EL (cell line): ENCODE measurements around the gene GNPAT.

Experiments
- DNase-seq: peaks from one replicate; pipeline ENCODE4 v3.0.0-alpha.2; 2016

GNPAT gene

GRCh38 chr1:231260351-231260750 lies 19.3 kb downstream of the GNPAT start:
- no peak for DNase-seq

- DNase-seq, result no peak
Measured at GRCh38 chr1:231264642-231265041, 23.6 kb downstream of the GNPAT start.

GRCh38 chr1:231265379-231265778 lies 24.4 kb downstream of the GNPAT start:
- DNase-seq, result no peak

GRCh38 chr1:231266811-231267322 lies 25.9 kb downstream of the GNPAT start:
- DNase-seq, result no peak

GRCh38 chr1:231272173-231272572 lies 31.2 kb downstream of the GNPAT start:
- DNase-seq, result no peak

GRCh38 chr1:231272880-231273279 lies 31.9 kb downstream of the GNPAT start:
- peak; percentile 23 for DNase-seq

GRCh38 chr1:231274119-231274825 lies 33.3 kb downstream of the GNPAT start:
- no peak for DNase-seq

- DNase-seq, result no peak
Measured at GRCh38 chr1:231278100-231278790, 37.2 kb downstream of the GNPAT start.

- peak; percentile 17 for DNase-seq
Measured at GRCh38 chr1:231279081-231279480, 38.1 kb downstream of the GNPAT start.

- DNase-seq, result no peak
Measured at GRCh38 chr1:231279683-231280082, 38.7 kb downstream of the GNPAT start.

GRCh38 chr1:231284441-231284840 lies 43.4 kb downstream of the GNPAT start:
- DNase-seq, result no peak

GRCh38 chr1:231286603-231287002 lies 45.6 kb downstream of the GNPAT start:
- no peak for DNase-seq

- DNase-seq, result no peak
Measured at GRCh38 chr1:231295938-231296337, 54.9 kb downstream of the GNPAT start.

GRCh38 chr1:231301990-231302389 lies 61.0 kb downstream of the GNPAT start:
- DNase-seq, result no peak

- no peak for DNase-seq
Measured at GRCh38 chr1:231310391-231310934, 69.5 kb downstream of the GNPAT start.

GRCh38 chr1:231311720-231312431 lies 70.9 kb downstream of the GNPAT start:
- DNase-seq, result no peak

- DNase-seq, result no peak
Measured at GRCh38 chr1:231312432-231312788, 71.4 kb downstream of the GNPAT start.

GRCh38 chr1:231313661-231314060 lies 72.6 kb downstream of the GNPAT start:
- DNase-seq, result no peak

- DNase-seq, result peak; percentile 59
Measured at GRCh38 chr1:231315887-231316286, 74.9 kb downstream of the GNPAT start.

GRCh38 chr1:231317306-231318014 lies 76.4 kb downstream of the GNPAT start:
- DNase-seq, result no peak

- no peak for DNase-seq
Measured at GRCh38 chr1:231318015-231318355, 77.0 kb downstream of the GNPAT start.

GRCh38 chr1:231318568-231318967 lies 77.6 kb downstream of the GNPAT start:
- no peak for DNase-seq

GRCh38 chr1:231319080-231319479 lies 78.1 kb downstream of the GNPAT start:
- DNase-seq, result no peak
